HG03378 (cell line): Measurements from ENCODE around the gene MOB1A.
A peak's percentile ranks its signal among the peaks of the same experiment; 100 is the strongest.
"Not testable (repeated sequence)": the region's sequence is repeated elsewhere in the genome, so short reads cannot be mapped to it uniquely, and the experiment has no call there.

Experiments
- ATAC-seq: cut with Tn5 transposase; IDR thresholded peaks from one replicate; pipeline ENCODE4 v1.9.1; 2021; ENCODE audit warnings: mild to moderate bottlenecking, moderate library complexity; ENCODE audit not compliant: unreplicated experiment

MOB1A gene

GRCh38 chr2:74199275-74199701 is 20.6 kb upstream of the MOB1A start:
- no peak for ATAC-seq

DNA sequence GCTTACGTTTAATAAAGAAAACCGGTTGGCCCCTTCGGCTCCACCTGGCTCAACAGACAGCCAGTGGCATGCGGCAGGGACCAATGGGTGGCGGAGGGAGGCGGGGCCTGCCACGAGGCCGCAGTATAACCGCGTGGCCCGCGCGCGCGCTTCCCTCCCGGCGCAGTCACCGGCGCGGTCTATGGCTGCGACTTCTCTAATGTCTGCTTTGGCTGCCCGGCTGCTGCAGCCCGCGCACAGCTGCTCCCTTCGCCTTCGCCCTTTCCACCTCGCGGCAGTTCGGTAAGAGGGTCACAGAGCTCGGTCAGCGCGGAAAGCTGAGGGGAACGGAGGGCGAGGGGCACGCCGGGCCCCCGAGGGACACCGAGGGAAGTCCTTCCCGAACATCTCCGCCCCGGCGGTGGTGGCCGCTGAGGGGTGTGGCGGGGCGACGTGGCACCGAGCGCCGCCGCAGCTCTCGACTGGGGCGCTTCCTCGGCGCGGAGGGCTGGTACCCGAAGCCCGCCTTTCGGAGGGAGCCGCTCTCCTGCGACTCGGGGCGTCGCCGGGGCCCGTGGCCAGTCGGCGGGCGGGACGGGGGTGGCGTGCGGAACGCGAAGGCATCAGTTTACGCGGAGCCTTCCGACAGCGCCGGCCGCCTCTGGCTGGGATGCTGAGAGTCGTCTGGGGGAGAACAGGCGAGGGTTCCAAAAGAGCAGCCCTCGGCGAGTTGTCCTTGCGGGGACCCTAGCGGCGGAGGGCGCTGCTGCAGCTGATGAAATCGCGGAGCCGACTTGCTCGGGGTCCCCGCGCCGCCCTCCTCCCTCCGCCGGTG is 20.0 kb upstream of the MOB1A start, which contains the start of gene MTHFD2:
Gene MTHFD2 (plus strand): TSS at position 155 of the 814 bp plus-strand sequence. CDS start 27 bp downstream, at position 182.
- ATAC-seq = peak; percentile 88

- no peak for ATAC-seq
These were observed 19.4 kb upstream of the MOB1A start for GRCh38 chr2:74198023-74198460.

DNA sequence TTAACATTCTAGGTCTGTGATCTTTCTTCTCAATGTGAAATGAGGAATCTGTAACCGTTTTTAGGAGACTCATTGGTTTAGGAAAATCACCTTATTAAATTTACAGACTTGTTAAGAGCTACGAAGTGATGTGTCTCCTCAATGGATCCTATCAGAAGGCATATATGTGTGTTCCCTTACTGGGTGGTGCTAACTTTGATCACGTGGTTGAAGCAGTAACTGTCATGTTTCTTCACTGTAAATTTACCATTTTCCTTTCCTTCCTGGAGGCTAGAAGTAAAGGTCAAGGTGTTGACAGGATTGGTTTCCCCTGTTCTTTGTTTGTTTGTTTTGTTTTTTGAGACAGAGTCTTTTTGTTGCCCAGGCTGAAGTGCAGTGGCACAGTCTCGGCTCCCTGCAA is 18.4 kb upstream of the MOB1A start:
- ATAC-seq = no peak

- ATAC-seq = no peak
These were observed 16.1 kb upstream of the MOB1A start for GRCh38 chr2:74194799-74195198.

DNA sequence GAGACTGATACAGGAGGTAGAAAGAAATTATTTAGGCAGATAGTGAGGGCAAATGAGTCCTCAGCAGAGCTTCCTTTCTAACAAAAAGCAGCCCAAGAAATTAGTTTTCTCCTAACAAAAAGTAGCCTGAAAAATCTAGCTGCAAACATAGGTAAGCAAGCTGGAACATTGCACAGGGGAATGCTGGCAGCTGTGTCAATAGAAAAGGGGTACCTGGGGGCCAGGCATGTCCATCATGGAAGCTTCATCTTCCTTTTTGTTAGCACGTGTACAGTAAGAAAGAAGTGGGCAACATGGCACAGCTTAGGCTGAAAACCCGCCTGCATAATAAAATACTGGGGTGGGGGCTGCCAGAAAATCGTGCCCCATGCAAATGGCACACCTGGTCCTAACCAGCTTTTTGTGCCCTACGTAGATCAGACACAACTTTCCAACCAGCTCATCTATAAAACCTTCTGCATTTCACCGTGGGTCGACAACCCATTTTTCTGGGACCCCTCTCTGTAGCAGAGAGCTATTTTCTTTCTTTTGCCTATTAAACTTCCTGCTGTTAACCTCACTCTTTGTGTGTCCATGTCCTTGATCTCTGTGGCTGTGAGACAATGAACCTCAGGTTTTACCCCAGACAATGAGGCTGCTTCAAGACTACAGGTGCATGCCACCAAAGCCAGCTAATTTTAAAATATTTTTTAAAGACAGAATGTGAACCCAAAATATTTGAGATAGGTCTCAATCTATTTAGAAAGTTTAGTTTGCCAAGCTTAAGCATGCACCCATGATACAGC is 13.1 kb upstream of the MOB1A start:
- no peak for ATAC-seq

- ATAC-seq = no peak
These were observed 10.0 kb upstream of the MOB1A start for GRCh38 chr2:74188696-74189095.

DNA sequence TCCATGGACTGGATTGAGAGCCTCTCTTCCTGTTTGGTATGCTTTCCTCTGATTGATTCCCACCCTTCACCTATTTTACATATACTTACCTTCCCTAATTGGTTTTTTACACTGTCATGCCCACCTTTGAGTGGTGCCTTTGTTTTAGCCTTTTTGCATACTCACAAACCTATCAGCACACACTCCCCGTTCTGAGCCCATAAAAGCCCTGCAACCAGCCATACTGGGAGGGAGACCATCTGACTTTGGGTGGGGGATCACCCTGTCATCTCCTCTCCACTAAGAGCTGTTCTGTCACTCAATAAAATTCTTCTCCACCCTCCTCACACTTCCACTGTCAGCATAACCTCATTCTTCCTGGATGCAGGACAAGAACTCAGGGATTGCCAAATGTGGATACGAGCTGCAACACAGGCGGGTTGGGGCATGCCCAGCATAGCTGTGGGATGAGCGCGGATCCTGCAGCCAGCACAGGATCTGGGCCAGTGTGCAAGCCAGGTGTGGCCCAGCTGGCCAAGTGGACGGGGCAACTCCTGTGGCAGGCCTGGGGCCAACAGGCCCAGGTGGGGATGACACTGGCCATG is 9.4 kb upstream of the MOB1A start:
- ATAC-seq = no peak

DNA sequence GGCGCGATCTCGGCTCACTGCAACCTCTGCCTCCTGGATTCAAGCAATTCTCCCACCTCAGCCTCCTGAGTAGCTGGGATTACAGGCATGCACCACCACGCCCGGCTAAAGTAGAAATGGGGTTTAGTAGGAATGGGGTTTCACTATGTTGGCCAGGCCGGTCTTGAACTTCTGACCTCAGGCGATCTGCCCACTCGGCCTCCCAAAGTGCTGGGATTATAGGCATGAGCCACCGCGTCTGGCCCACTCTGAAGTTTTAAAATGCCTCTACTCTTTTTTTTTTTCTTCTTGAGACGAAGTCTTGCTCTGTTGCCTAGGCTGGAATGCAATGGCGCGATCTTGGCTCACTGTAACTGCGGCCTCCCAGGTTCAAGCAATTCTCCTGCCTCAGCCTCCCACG is 8.0 kb upstream of the MOB1A start:
- not testable (repeated sequence) for ATAC-seq

DNA sequence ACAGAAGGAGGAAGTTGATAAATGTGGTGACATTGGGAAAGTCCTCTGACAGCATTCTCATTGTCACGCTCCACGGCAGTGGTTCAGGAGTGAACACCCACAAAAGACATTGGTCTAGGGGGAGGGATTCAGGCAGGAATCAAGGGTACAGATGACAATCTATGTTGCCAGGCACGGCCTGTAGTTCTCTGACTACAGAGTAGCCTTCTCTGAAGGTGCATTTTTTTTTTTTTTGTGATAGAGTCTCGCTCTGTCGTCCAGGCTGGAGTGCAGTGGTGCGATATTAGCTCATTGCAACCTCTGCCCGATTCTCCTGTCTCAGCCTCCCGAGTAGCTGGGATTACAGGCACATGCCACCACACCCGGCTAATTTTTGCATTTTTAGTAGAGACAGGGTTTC is 7.4 kb upstream of the MOB1A start:
- peak; percentile 76 for ATAC-seq

DNA sequence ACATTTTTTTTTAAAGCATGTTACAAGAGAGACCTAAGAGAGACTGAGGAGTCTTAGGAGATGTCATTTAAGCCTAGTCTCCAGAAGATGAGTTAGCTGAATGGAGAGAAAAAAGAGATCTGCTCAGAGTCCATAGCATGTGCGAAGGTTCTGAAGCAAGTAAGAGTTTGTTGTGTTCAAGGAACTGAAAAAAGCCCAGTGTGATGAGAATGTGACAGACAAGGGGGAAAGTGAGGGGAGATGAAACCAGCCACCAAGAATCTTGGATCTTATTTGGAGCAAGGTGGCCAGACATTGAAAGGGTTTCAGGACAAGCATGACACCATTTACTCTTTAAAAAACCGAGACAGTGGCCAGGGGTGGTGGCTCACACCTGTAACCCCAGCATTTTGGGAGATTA is 5.2 kb upstream of the MOB1A start:
- ATAC-seq = no peak

DNA sequence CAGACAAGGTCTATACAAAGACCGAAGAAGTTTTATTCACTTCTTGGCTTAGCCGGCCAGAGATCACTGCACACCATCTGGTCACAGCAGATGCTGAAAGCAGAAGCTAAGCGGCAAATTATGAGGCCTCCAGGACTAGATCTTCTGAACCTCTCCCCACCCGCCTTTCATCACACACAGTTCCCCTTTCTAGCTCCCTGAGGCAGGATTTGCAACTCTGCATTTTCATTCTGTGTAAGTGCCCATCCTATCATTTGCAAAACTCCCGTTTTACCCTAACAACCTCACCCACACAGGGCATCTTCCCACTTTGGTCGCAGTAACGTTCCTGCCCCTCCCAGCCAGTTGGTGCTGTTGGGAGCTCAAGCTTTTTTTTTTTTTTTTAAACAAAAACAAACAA is 3.1 kb upstream of the MOB1A start:
- ATAC-seq = peak; percentile 24

DNA sequence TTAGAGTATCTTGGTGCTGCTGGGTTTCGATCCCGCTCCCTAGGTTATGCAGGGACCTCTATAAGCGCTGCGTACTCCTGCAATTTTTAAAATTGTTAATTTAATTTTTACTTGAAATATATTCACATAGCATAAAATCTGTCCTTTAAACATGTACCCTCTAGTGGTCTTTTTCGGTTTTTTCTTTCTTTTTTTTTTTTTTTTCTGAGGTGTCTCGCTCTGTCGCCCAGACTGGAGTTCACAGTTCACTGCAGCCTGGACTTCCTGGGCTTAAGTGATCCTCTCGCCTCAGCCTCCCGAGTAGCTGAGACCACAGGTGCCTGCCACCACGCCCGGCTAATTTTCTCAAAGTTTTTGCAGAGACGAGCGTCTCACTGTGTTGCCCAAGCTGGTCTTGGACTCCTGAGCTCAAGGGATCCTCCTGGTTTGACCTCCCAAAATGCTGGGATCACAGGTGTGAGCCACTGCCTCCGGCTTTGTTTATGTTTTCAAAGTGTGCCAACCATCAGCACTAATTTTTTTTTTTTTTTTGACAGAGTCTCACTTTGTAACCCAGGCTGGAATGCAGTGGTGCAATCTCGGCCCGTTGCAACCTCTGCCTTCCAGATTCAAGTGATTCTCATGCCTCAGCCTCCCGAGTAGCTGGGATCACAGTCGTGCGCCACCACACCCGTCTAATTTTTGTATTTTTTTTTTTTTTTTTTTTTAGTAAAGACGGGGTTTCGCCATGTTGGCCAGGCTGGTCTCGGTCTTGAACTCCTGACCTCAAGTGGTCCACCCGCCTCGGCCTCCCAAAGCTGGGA is 585 bp upstream of the MOB1A start:
- ATAC-seq = peak; percentile 15

DNA sequence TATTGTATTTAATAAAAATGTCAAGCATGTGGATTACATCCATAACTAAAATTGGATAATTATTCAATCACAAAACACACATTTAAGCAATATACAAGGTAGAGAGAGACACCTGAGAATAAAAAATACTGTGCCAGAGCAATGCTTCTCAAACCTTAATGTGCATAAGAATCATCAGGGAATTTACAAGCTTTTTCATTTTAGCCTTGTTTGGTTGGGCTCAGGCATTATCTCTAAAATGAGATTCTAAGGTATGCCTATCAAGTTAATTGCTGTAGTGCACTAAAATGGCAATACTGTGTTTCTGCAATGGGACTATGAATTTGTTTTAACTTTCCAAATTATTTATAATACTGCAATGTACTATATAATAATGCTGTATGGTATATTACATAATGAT is 983 bp downstream of the MOB1A start:
- no peak for ATAC-seq

GRCh38 chr2:74174909-74175308 is 3.8 kb downstream of the MOB1A start:
- no peak for ATAC-seq

DNA sequence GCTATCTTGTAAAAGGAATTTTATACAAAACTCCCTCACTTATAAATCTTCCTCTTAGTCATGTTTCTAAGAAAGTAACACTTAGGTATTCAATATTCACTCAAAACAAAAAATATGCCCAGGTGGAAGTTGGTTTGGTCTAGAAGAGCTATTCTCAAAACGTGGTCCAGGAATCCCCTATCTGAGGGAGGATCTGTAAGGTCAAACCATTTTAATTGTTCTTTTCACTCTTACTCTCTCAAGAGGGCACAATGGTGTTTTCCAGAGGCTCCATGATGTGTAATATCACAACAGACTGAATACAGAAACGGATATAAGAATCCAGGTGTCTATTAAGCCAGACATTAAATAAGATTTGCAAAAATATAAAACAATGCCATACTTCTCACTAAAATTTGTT is 9.9 kb downstream of the MOB1A start:
- no peak for ATAC-seq

GRCh38 chr2:74164761-74165160 is 13.9 kb downstream of the MOB1A start:
- ATAC-seq = no peak

DNA sequence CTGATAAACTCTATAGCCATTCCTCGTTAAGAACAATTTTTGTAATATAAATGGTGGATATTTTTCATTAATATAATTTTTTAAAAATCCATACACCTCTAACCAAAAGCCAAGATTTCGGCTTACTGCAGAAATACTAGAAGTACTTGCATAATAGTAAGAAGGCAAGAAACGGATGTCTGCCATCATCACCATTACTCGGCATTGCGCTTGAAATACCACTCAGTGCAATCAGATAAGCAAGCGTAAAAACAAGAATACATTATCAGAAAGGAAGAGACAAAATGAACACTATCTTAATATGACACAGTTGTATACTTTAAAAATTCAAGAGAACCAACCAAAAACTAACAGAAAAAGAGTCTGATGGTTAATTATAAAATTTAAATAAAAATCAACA is 15.7 kb downstream of the MOB1A start:
- no peak for ATAC-seq

DNA sequence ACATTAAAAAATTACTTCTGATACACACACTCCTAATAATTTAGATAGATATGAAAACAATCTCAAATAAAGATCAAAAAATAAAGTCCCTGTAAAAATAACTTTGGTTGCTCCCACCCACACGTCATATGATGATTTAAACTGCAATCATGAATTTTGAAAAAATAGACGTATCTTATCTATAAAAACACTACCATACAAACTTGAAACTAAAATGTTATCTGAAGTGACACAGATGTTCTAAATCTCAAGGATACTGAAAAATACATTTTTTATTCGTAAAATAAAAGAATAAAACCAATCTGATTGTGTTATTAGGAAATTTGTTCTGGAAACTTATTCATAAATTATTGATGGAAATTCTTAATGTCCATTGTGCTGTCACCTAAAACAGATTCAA is 22.8 kb downstream of the MOB1A start:
- ATAC-seq = no peak

DNA sequence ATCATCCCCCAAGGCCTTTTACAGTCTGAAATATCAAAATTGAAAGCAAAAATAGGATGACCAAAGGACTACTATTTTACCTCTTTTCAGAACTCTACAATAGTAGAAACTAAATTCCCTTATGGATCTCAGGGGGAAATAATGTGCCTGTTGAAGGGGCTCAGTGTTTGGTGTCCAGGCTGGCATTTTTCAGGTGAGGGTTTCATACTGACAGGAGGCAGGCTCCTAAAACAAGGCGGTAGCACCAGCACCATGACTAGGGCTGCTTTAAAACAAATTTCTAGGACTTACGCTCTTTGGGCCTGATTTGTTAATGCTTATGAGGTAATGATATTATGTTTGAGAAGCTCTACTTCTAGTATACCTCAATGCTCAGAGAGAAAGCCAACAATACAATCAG is 25.7 kb downstream of the MOB1A start:
- no peak for ATAC-seq
